Anterior cingulate cortex (tissue), 58 donors: Measurements from ENCODE around the gene PAPPA.

Experiments used
- DNase-seq, 58 donors: peaks; one replicate each; lab custom pipeline; 2025; lab: John Stamatoyannopoulos, UW

PAPPA gene

DNA sequence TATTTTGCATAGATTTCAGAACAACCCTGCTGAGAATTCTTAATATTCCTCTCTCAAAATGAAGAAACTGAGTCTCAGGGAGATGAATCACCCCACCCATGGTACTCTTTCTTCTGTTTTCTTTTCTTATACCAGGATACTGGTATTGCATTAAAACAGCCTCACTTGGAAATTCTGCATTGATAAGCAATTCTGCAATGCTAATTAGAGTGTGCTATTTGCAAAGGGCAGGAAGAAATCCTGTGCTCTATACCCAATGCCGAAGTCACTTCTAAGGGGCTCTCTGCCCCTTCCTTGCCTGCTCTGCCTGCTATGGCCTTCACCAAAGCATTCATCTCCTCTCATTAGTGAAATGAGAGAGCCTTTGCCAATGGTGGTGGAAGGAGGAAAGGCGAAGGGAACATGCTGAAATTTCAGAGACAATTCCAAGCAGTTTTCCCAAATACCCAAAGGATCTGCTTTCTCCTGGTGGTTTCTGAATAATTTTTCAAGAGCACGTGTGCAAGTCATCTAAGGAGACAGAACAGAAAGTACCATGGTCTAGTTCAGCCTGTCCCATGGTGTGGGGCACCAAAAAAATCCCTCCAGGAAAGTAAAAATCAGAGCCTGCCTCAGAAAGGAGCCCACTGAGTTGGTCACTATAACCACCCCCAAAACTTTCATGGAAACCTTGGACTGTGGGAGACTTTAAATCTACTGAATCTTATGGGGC lies 156.5 kb downstream of the PAPPA start:
- no peak for DNase-seq

DNA sequence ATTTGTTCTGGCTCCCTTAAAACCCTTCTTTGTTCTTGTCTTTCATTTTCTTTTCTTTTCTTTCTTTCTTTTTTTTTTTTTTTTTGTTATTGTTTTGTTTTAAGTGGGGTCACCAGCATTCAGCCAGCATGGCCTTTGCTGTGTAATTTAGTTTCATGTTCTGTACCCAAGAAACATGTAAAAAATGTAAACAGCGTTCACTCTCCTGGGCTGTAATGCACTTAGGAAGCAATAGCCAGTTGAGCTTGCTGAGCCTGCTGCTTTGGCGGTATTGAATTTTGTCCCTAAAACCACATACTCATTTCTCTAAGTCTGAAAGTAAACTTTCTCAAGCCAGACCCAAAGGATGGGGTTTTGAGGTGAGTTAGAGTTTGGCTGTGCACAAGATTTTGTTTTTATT lies 158.6 kb downstream of the PAPPA start:
- no peak for DNase-seq

- no peak for DNase-seq
These were observed 160.0 kb downstream of the PAPPA start for GRCh38 chr9:116313638-116314037.

DNA sequence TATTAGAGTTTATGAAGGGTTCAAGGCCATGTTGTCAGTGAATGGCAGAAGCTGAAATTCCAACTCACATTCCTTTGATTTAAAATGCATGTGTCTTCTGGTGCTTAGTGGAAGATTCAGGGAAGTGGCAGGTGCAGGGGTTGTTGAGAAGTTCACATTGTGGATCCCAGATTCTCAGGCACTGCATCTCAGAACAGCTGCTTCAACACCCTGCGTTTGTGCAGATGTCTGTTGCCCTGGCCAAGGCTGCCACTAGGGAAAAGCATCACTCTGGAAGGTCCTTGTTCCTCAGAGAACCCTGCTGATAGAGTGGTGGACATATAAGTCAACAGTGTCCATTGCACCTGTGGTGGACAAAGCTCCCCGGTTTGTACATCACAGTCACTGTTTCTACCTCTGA lies 162.7 kb downstream of the PAPPA start:
- no peak for DNase-seq

DNA sequence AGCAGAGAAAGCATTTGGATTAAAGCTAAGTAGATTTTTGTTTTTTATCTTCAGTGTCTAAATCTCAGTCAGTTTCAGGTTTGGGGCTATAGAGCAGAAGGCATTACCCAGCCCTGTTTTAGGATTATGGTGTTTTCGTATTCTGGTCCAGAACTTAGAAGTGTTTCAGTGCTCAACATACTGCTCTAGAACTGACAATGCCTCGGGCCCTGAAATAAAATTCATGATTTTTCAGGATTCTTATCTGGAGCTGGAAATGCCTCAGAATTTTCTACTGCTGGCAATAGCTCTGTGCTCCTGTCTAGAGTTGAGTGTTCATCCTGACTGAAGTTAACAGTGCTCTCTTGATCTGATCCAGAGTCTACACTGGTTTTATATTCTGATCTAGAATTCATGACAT lies 163.9 kb downstream of the PAPPA start:
- no peak for DNase-seq

GRCh38 chr9:116318468-116319374 lies 165.1 kb downstream of the PAPPA start:
- DNase-seq = peak in 7 of 58 donors; percentile 3 to 31 (median 21)

DNA sequence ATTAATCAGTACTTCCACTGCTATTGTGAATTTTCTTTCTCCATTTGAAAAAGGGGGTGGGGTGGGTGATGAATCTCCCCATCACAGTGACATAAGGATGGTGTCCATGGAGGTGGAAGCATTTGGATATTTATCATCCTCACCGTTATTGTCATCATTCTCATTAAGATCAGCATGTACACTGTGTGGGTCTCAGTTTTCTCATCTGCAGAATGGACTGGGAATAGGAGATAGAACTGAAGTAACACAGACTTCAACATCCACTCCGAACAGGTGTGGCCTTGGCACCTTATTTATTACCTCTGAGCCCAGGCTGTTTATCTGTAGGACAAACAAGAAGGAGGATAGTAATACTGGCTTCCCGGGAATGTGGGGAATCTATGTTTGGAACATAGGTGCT lies 165.9 kb downstream of the PAPPA start:
- no peak for DNase-seq

GRCh38 chr9:116320290-116320689 lies 166.7 kb downstream of the PAPPA start:
- no peak for DNase-seq

DNA sequence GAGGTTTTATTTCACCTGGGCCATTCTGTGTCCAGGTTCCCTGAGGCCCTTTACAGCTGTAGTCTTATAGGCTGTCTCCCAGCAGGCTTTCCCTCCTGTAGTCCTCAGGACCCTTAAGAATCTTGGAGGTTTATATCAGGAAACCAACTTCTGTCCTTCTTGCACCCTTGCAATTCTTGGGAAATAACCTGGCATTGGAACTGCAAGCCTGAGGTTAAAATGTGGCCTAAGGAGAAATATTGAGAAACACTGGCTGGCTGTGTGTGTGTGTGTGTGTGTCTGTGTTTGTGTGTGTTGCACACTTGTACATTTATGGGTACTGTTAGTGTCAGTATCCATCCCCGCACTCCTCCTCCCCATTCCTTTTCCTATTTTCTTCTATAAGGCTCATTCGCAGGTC lies 168.9 kb downstream of the PAPPA start:
- DNase-seq = no peak

DNA sequence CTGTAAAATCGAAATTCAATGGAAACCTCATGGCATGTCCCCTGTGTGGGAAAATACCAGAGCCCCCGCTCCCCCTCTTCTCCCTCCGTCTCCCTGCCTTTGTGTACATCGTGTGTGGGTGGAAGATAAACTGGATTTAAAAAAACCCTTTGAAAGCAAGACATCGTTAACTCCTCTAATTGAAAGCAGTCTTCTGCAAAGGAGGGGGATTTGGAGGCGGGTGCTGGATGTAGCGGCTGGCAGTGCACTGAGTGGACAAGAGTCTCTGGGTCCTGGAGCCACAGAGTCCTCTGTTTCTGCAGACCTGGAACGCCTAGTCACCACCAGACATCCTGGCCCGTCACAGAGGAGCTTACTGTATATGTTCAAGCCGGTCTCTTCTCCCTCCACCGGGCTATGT lies 169.4 kb downstream of the PAPPA start:
- no peak for DNase-seq

DNA sequence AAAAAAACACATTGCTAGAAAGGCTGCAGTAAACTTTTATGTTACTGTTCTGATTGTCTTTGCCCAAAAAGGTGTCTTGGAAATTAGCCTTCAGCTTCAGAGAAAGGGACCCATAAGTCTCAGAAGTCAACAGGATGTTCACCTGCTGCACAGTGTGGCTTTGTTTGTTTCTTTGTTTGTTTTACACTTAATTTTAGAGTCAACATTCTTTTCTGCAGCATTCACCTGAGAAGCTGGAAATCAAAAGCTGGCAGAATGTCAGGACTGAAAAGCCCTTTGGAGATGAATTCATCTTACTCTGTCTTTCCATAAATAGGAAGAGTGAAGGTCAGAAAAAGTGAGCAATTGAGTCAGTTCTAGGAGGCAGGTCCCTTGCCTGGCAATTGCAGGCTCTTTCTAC lies 170.0 kb downstream of the PAPPA start:
- no peak for DNase-seq

- no peak for DNase-seq
These were observed 172.3 kb downstream of the PAPPA start for GRCh38 chr9:116325924-116326323.

- no peak for DNase-seq
These were observed 174.3 kb downstream of the PAPPA start for GRCh38 chr9:116327701-116328405.

- no peak for DNase-seq
These were observed 175.9 kb downstream of the PAPPA start for GRCh38 chr9:116329470-116329869.

GRCh38 chr9:116331241-116331640 lies 177.7 kb downstream of the PAPPA start:
- no peak for DNase-seq

DNA sequence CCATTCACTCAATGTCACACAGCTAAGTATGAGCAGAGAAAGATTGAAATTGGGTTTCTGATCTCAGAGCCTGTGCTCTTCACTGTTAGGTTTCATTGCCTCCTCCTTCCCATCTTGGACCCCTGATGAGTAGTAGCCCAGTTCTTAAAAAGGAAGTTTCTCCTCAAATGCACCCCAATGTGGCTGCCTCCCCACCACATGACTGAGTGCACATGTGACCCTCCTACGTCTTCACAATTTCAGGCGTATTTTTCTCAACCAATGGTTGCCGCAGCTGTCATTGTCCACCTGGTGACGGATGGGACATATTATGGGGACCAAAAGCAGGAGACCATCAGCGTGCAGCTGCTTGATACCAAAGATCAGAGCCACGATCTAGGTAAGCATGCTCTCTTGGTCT lies 178.5 kb downstream of the PAPPA start:
- DNase-seq = no peak

DNA sequence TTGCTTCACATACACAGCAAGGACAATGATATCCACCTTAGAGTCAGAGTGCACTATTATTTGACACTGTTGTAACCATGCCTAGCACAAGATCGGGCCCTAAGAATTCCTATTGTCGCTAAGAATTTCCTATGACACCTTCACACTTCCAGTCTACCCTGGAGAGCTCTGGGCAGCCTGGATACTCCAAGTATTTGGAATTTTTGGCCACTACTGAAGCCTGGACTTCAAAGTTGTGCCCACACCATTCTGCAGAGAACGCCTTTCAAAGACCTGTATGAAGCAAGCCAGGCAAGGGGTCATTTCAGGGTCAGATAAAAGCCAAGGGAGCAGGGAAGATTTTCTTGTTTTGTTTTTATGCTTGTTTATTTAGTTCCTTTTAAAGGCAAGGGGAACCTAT lies 179.7 kb downstream of the PAPPA start:
- no peak for DNase-seq

DNA sequence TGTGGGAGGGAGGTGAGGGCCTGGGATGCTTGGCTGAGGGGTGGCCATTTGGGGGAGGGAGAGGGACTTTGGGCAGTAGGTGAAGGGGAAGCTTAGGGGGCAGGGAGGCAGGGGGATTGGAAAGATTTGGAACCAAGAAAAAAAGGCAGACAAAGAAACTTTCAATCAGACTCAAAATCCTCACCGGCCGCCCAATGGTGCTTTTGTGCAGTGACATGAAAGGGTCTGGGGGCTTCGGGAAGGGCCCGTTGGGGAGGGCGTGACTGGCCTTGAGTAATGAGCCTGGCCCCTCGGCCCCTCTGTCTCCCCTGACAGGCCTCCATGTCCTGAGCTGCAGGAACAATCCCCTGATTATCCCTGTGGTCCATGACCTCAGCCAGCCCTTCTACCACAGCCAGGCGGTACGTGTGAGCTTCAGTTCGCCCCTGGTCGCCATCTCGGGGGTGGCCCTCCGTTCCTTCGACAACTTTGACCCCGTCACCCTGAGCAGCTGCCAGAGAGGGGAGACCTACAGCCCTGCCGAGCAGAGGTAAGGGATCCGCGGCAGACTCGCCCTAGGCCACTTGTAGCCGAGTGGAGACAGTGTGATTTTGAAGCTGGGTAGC lies 181.1 kb downstream of the PAPPA start:
- no peak for DNase-seq

GRCh38 chr9:116335392-116335791 lies 181.8 kb downstream of the PAPPA start:
- no peak for DNase-seq

DNA sequence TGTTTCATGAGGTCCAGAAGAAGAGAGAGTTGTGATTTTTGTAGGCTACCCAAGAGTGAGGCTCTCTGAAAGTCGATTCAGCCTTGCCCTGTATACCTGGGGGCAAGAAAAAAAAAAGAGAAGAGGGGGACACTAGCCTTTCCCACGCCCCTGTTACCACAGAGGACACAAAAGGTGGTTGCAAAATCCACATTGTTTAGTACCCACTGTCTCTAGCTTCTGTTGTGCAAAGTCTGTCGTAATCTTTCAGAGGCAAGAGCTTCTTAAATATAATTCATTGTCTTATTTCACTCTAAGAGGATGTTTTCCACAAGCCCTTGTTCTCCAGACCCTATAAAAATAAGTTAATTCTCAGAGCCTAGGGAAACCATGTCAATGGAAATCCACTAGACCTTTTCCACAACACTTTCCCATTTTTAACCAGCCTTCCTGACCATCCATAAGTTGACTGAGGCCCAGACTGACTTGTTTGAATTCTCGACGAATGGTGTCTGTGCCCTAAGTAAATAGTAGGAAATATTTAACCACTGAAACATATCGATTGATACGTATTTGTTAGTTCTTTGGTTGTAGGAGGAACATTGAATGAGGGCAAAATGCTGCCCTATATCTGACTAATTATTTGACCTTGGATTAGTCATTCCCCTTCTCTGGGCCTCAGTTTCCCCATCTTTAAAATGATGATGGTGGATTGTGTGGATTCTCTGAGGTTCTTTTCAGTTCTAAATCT lies 182.7 kb downstream of the PAPPA start:
- no peak for DNase-seq
